HPDE6-E6E7 (cell line): ENCODE results near the gene SLF2.
A peak's percentile ranks its signal among the peaks of the same experiment; 100 is the strongest.
"Not testable (repeated sequence)": the region's sequence is repeated elsewhere in the genome, so short reads cannot be mapped to it uniquely, and the experiment has no call there.

Source experiments
- DNase-seq: peaks from one replicate; pipeline ENCODE4 v3.0.0; 2011; ENCODE audit warnings: missing footprints; ENCODE audit errors: extremely low spot score

SLF2 gene

GRCh38 chr10:100960251-100960650, 47.5 kb downstream of the SLF2 start:
- no peak for DNase-seq

- DNase-seq: no peak
Measured at GRCh38 chr10:100962351-100963080, 49.8 kb downstream of the SLF2 start.

GRCh38 chr10:100963826-100964225, 51.1 kb downstream of the SLF2 start:
- no peak for DNase-seq

- no peak for DNase-seq
Measured at GRCh38 chr10:100965820-100966219, 53.1 kb downstream of the SLF2 start.

GRCh38 chr10:100966887-100967286, 54.1 kb downstream of the SLF2 start:
- no peak for DNase-seq

GRCh38 chr10:100967332-100967731, 54.6 kb downstream of the SLF2 start:
- no peak for DNase-seq

- DNase-seq: no peak
Measured at GRCh38 chr10:100968062-100968736, 55.4 kb downstream of the SLF2 start.

GRCh38 chr10:100968863-100969186, 56.1 kb downstream of the SLF2 start:
- DNase-seq: no peak

- peak; percentile 44 for DNase-seq
Measured at GRCh38 chr10:100969187-100970075, 56.7 kb downstream of the SLF2 start, which contains the start of gene SEMA4G. Gene SEMA4G (plus strand): TSS chr10:100969504. CDS start chr10:100972913, 3,409 bp downstream.

GRCh38 chr10:100970076-100970913, 57.5 kb downstream of the SLF2 start:
- DNase-seq: no peak

GRCh38 chr10:100970914-100971811, 58.4 kb downstream of the SLF2 start:
- DNase-seq: no peak

GRCh38 chr10:100972115-100972903, 59.5 kb downstream of the SLF2 start:
- DNase-seq: no peak

GRCh38 chr10:100972904-100973535, 60.3 kb downstream of the SLF2 start:
- no peak for DNase-seq

- not testable (repeated sequence) for DNase-seq
Measured at GRCh38 chr10:100975397-100975796, 62.6 kb downstream of the SLF2 start.

- no peak for DNase-seq
Measured at GRCh38 chr10:100976906-100977305, 64.1 kb downstream of the SLF2 start.

GRCh38 chr10:100977436-100977835, 64.7 kb downstream of the SLF2 start:
- DNase-seq: no peak

- DNase-seq: no peak
Measured at GRCh38 chr10:100978121-100978900, 65.5 kb downstream of the SLF2 start.

- DNase-seq: no peak
Measured at GRCh38 chr10:100978901-100979195, 66.1 kb downstream of the SLF2 start.
